Limb (tissue), 2 donors: Measurements from ENCODE around the gene SLC35A5.

ENCODE experiments used
- DNase-seq, 2 donors: peaks; one replicate each; pipeline ENCODE4 v3.0.0-alpha.2; 2016; ENCODE audit errors: extremely low spot score in 2 of 2

SLC35A5 gene

DNA sequence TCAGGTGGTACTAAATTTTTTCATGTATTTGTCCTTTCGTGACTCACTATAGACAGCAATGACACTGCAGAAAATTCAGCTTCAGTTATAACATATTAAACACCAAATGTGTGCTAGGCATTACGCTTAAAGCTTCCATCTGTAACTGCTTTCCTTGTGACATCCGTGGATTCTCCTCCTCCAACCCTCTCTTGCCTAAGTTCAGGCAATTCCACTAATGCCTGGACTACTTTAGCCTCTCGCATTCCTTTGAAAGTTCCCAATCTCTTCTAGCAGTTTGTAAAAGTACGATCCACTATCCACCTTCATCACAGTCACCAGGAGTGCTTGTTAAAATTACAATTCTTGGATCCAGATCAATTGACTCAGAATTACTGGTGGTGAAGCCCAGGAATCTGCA lies 61.4 kb downstream of the SLC35A5 start:
- DNase-seq = no peak

GRCh38 chr3:112623717-112624116 lies 61.9 kb downstream of the SLC35A5 start:
- no peak for DNase-seq

- DNase-seq = no peak
Observed at GRCh38 chr3:112627419-112627818, 65.6 kb downstream of the SLC35A5 start.

- no peak for DNase-seq
Observed at GRCh38 chr3:112627919-112628466, 66.1 kb downstream of the SLC35A5 start.

- peak in 1 of 2 donors; percentile 62 for DNase-seq
Observed at GRCh38 chr3:112629425-112629824, 67.6 kb downstream of the SLC35A5 start.

- DNase-seq = no peak
Observed at GRCh38 chr3:112631257-112631656, 69.4 kb downstream of the SLC35A5 start.

GRCh38 chr3:112632596-112632995 lies 70.8 kb downstream of the SLC35A5 start:
- no peak for DNase-seq

GRCh38 chr3:112633191-112633590 lies 71.3 kb downstream of the SLC35A5 start:
- DNase-seq = no peak

DNA sequence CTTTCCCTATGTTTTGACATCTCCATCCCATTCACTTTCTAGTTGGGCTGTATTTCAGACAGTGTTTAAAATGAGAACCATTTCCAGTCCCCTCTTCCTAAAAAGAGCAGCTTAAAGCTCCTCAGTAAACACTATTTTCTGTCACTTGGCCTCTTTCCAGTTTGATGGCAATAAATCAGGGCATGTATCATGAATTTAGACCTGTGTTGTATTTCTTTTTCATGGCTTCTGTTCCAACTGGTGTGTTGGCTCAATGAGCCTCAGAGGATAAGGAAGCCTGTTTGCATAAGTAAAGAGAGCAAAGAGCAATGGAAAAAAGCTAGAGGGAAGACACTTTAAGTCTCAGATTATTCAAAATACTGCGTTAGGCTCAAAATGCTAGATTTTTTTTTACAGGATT lies 71.9 kb downstream of the SLC35A5 start:
- DNase-seq = no peak

GRCh38 chr3:112634786-112635541 lies 73.1 kb downstream of the SLC35A5 start:
- DNase-seq = no peak
